ENCODE data around the gene PRORP.
"Not testable (repeated sequence)": the region's sequence is repeated elsewhere in the genome, so short reads cannot be mapped to it uniquely, and the experiment has no call there.

The PRORP gene

DNA sequence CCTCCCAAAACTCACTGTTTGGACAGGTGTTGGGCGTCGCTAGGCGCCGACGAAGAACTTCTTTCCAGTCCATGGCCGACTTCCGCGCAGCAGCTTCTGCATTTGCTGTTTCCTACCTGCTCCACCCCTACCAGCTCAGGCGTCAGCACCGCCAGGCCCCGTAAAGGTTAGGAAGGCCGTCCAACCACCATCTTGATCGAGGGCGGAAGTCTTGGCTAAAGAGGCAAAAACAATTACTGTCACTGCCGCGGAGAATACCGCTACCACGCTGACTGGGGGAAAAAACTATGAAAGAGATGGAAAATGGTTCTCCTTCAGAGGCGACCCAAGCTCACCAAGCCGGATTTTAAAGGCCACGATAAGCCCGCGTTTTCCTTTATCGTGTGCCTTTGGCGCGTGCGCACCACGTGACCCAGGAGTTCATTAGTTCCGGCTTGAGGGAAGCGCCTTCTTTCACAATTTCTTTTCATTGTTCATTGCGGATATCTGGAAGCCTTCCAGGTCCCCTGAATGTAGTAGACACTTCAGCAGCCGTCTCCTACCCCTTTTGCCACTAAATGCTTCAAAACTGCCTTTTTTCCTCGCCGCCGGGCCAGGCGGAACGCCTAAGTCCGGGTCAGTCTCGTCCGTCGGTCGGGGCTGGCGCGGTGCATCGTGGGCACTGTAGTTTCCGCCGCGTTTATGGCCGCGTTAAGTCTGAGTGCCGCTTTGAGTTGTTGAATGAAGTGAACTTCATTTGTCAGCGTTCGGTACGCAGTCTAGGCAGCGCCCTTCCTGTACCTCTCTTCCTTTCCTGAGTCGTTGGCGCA is at the start of gene PRORP, which contains the start of gene PPP2R3C:
Gene PRORP, plus strand, starts transcription at position 666 of the 809 bp plus-strand sequence. CDS start 694 bp downstream, outside the sequence.
Gene PPP2R3C, minus strand, starts transcription at position 104 of the 809 bp plus-strand sequence. Its CDS starts 31 bp downstream, at position 73.
- peak; percentile 83 for DNase-seq (ENCODE audit: low read depth)

DNA sequence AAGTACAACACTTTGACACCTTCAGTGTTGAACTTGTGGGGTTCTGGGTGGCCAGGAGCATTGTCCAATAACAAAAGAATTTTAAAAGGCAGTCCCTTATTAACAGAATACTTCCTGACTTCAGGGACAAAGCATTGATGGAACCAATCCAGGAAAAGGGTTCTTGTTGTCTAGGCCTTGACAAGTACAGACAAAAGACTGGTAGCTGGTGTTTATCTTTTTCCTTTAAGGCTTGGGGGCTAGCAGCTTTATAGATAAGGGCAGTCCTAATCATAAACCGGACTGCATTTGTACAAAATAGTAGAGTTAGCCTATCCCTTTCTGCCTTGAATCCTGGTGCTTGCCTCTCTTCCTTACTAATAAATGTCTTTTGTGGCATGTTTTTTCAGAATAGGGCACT is 48.9 kb upstream of the PRORP start:
- DNase-seq (ENCODE audit: low read depth) = no peak

DNA sequence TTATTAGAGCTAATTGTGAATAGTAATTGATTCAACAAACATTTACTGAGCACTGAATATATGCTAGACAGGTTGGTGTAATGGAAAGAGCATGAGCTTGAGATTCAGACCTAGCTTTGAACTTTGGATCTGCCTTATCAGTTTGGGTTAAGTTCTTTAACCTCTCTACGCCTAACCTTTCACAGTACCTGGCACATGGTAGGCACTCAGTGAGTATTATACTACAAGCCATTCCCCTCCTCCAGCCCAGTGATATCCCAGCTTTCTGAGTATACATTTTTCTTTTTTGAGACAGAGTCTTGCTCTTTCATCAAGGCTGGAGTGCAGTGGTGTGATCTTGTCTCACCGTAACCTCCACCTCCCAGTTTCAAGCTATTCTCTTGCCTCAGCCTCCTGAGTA is 44.3 kb upstream of the PRORP start:
- no peak for DNase-seq (ENCODE audit: low read depth)

DNA sequence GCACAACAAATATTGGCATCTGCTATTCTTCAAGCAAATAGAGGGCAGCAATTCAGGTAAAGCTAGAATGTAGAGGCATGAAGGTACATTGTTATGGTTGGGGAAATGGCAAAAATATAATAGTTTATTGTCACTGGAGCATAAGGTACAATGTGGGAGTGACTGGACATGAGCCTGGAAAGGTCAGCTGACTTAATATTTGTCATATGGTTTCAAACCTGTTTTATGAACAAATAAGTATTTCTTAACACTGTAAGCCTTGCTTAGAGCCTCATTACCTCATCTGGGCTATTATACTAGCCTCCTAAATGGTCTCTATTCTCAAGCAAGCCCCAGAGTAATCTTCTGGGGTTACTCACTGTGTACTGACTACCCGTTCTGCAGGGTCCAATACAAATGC is 42.6 kb upstream of the PRORP start:
- DNase-seq (ENCODE audit: low read depth) = no peak

DNA sequence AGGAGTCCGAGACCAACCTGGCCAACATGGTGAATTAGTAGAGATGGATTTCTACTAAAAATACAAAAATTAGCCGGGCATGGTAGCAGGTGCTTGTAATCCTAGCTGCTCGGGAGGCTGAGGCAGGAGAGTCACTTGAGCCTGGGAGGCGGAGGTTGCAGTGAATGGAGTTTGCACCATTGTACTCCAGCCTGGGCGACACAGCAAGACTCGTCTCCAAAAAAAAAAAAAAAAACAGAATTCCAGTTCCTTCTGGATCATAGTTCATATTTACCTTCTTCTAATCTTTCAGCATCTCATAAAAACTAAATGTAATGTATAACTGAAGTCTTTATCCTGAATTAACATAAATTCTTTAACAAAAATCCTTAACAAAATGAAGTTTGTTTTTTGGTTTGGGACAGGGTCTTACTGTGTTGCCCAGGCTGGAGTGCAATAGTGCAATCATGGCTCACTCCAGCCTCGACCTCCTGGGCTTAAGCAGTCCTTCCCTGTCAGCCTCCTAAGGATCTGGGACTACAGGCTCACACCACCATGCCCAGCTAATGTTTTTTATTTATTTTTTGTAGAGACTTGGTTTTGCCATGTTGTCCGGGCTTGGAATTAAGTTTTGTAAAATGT is 38.7 kb upstream of the PRORP start:
- no peak for DNase-seq (ENCODE audit: low read depth)

DNA sequence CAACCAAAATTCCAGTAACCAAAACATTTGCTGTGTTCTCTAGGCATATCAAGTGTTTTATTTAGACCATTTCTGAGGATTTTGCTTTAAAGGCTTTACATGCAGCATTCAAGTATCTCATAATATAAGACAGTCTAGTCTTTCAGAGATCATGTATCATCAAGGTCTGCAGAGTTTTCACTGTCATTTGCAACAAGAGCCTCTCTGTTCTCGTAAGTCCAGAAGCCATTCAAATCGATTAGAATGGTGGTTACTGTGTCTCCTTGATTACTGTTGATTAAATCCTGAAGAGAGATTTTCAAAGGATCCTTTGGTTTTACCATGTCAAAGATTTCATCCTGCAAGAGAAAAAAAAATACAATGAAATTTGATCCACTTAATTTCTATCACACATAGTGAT is 36.9 kb upstream of the PRORP start:
- no peak for DNase-seq (ENCODE audit: low read depth)

DNA sequence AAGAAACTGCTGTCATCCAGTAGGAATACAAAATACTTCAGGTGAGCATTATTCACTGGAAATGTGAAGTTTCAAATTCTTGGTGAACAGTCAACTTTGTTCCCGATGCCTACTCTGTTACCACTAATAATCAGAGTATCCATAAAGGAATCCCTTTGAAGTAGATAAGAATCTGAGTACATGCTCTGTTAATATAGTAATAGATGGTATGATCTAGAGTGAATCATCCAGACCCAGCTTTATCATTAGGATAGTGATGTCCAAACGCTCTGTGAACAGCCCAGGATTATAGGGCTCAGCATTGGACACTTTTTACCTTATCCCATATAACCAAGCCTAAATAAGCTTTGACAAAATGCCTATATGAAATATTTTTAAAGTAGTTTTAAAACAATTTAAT is 33.8 kb upstream of the PRORP start:
- DNase-seq (ENCODE audit: low read depth) = no peak

DNA sequence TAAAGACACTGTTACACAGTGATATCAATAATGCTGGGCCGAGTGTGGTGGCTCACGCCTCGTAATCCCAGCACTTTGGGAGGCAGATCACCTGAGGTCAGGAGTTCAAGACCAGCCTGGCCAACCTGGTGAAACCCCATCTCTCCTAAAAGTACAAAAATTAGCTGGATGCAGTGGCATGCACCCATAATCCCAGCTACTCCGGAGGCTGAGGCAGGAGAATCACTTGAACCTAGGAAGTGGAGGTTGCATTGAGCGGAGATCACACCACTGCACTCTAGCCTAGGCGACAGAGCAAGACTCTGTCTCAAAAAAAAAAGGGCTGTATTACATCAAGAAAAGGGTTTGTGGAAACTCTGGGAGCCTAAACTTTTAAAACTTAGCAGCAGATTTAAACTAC is 27.7 kb upstream of the PRORP start:
- DNase-seq (ENCODE audit: low read depth) = not testable (repeated sequence)

DNA sequence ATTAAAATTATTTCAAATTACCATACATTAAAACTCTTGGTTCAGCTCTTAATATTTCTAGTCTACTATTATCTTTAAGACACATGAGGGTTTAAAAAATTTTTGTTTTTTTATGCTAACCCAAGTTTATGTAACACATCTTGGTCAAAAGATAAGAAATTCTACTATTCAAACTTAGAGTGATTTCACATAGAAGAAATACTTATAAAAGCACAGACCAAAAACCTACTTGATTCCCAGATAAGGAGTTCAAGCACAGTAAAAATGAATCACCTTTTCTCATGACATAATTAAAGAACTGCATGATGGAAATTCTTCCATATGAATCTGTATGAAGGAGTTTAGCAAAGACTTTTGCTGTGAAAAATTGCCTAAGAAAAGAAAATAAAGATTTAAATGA is 14.5 kb upstream of the PRORP start:
- no peak for DNase-seq (ENCODE audit: low read depth)

DNA sequence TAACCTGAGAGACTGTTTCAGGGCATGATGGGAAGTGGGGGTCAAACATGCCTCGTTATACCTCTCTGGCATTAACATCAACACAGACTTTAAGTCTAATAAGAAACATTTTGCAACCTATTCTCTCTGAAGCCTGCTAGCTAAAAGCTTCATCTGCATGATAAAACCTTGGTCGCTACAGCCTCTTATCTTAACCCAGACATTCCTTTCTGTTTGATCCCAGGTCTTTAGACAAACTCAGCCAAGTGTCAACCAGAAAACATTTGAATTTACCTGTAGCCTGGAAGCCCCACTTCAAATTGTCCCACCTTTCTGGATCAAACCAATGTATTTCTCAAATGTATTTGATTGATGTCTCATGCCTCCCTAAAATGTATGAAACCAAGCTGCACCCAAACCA is 9.7 kb upstream of the PRORP start:
- no peak for DNase-seq (ENCODE audit: low read depth)

DNA sequence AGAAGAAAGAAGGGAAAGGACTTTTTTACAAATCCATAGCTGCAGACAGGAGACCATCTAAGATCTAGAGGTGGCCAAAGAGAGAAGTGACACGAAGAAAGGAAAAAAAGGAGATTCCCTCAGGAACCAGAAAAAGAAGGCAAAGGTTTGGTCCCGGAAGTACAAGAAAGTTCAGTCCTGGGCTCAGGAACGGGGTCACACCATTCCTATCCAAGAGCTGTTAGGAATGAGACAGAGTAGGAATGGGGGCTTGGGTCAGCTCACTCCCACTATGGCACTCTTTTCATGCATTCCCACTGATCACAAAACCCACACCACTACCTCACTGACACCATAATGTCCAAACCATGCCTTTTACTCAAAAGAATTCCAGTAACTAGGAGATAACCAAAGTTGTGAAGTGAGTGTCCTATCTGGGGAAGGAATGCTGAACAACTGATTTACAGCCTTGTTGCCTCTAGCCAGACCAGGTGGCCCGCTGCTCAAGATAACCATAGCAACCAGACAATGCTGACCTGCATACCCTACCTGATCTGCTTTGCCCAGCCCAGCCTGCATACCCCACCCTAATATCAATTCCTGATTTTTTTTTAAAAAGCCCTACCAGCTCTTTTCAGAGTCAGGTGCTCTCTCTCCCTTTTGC is 8.9 kb upstream of the PRORP start:
- DNase-seq (ENCODE audit: low read depth) = no peak

DNA sequence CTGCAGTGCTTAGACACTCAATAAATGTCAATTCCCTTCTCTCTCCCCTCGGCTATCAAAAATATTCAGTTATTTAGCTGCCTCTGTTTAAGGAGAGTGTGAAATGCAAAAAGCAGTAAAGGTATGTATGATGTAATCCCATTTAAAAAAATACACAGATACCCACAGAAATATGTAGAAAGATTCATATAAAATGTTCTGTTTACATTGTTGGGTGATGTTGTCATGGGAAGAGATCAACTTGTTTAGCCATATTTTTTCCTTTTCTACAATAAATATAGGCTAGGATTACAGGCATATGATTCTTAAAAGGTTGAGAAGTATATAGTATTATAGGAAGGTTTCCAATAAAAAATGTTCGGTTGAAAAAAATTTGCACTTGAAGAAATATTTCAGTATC is 8.3 kb upstream of the PRORP start:
- no peak for DNase-seq (ENCODE audit: low read depth)

DNA sequence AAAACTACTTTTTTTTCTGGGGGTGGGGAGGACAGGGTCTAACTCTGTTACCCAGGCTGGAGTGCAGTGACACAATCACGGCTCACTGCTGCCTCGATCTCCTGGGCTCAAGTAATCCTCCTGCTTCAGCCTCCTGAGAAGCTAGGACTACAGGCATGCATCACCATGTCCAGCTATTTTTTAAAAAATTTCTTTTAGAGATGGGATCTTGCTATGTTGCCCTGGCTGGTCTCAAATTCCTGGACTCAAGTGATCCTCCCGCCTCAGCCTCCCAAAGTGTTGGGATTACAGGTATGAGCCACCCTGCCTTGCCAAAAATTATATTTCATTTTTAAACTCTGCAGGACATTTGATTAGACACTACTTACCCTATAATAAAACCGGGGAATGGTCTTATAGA is 6.1 kb upstream of the PRORP start:
- DNase-seq (ENCODE audit: low read depth) = no peak

DNA sequence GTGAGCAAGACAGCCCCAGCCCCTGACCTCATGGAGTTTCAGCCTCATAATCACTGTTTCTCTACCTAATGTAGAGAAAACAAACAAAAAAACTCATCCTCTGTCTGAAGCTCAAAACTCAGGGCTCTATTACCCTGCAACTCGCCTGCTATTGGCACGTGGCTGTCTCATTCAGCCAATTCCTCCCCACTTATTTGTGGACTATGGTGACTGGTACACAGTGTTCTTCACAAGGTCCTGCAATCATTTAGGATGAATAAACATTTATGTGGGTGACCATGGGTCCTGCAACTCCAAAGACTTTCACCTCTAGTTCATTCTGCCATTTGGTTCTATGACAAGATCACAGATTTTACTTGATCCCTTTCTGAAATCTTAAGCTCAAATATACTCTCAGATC is 5.2 kb upstream of the PRORP start:
- no peak for DNase-seq (ENCODE audit: low read depth)

DNA sequence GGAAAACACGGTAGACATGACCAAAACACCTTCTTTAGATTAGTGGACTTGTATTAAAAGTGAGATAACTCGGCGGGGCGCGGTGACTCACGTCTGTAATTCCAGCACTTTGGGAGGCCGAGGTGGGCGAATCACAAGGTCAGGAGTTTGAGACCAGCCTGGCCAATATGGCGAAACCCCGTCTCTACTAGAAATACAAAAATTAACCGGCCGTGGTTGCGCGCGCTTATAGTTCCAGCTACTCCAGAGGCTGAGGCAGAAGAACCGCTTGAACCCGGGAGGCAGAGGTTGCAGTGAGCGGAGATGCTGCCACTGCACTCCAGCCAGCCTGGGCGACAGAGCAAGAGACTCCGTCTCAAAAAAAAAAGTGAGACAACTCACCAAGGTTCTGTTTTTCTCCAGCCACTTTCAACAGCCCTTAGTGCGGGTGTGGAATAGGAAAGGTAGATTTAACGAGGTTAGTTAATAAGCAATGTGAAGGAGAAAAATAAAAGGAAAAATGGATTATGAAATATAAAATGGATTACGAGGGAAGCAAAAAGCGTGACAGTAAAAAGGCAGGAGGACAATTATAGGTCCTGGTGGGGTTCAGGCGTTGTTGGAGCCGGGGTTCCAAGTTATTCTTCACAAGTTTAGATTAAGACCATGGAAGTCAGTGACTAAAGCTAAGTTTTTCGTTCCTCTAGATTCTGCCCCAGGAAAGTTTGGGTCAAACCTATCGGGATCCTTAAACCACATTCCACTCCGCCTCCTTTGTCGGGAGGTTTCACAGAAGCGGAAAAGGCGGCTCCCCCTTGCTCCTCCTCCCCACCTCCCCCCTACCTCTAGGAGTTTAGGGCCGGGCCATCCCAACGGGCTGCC is 1.1 kb upstream of the PRORP start:
- DNase-seq (ENCODE audit: low read depth) = no peak

DNA sequence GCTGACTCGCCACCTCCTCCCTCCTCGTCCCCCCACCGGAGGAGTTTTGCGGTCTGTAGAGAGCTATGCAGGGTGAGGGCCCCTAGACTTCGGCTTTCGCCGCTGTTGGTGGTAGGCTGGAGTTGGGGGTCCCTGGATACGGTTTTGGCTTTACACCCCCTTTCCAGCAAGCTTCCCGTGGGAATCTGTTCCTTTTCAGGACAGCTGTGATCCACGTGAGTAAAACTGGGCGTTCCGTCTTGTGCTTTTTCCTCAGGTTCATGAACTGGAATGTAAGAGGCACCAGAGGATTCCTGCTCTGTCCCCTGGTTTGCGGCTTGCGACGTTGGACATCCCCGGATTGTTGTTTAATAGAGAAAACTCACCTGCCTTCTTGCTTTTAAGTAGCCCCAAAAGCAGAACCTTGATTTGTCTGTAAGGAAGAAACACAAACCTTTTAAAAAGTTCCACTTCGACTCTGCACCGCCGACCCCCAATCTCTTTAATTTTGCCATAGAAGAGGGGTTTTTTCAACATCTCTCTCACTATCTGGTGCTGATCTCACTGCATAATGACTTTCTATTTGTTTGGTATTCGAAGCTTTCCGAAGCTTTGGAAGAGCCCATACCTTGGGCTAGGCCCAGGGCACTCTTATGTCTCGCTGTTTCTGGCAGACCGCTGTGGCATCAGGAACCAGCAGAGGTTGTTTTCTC is 490 bp downstream of the PRORP start:
- DNase-seq (ENCODE audit: low read depth) = no peak

DNA sequence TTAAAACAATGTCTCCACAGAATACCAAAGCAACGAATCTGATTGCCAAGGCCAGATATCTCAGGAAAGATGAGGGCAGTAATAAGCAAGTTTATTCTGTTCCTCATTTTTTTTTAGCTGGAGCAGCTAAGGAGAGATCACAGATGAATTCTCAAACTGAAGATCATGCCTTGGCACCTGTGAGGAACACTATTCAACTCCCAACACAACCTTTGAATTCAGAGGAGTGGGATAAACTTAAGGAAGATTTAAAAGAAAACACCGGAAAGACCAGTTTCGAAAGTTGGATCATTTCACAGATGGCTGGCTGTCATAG is 994 bp downstream of the PRORP start:
- DNase-seq (ENCODE audit: low read depth) = no peak

DNA sequence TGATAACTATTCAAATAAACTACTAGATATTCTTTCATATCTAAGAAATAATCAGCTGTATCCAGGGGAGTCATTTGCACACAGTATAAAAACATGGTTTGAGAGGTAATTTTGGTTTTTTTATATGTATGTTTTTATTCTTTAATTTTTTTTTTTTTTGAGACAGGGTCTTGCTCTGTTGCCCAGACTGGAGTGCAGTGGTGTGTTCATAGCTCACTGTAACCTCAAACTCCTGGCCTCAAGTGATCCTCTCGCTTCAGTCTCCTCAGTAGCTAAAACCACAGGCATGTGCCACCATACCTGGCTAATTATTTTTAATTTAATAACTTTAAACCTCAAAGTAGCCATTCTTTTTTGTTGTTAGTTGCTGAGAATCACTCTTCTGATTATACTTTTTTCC is 1.8 kb downstream of the PRORP start:
- no peak for DNase-seq (ENCODE audit: low read depth)

DNA sequence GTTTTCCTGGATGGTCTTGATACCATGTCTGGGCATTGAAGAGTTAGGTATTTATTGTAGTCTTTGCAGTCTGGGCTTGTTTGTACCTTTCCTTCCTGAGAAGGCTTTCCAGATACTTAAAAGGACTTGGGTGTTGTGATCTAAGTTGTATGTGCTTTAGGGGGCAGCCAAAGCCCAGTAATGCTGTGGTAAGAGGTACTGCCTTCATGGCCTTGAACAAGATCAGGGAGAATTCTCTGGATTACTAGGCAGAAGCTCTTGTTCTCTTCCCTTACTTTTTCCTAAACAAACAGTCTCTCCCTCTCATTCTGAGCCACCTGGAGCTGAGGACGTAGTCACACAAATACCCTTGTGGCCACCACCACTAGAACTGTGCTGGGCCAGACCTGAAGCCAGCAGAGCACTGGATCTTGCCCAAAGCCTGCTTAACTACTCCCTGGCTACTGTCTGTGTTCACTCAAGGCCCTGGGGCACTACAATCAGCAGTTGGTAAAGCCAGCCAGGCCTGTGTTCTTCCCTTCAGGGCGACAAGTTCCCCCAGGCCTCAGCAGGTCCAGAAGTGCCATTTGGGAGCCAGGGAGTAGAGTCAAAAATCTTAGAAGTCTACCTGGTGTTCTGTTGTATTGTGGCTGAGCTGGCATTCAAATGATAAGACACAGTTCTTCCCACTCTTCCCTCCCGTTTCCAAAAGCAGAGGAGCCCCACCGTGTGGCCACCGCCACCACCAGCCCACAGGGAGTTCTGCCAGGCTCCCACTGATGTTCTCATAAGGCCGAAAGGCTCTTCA is 11.4 kb downstream of the PRORP start:
- no peak for DNase-seq (ENCODE audit: low read depth)

DNA sequence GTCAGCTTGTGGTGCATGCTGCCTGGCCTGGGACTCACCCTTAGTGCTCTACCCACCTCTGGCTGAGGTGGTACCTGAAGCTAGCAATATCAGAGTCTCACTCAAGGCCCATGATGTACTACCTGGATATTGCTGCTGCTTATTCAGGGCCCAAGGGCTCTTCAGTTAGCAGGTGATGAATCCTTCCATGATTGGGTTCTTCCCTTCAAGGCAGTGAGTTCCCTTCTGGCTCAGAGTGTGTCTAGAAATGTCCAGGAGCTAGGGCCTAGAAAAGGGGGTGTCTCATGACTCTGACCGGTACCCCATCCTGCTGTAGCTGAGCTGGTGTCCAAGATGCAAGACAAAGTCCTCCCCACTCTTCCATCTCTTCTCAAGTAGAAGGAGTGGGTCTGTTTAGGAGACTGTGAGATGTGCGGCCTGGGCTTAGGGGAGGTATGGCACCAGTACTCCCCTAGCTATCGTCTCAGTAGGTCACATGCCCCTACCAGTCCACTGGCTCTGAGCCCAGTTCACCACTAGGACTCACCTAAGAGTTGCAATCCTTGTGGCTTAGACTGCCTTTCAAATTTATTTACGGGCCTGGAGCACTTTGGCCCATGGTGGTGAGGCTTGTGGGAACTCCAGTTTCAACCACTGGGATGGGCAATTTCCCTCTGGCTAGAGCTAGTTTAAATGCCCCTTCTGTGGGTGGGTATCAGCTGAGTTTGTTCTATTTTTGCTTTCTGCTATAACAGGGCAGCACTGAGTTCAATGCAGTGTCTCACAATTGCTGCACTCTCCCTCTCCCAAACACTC is 12.2 kb downstream of the PRORP start:
- DNase-seq (ENCODE audit: low read depth) = no peak
